OCI-LY1 (cell line): ENCODE data around the gene TEP1.
A peak's percentile ranks its signal among the peaks of the same experiment; 100 is the strongest.

ENCODE experiments used
- H2AFZ ChIP-seq: fragments of 200-600 bp; sonication (generic), shearing (Covaris generic); 2 replicates; pipeline ENCODE4 v1.6.0; 2014; ENCODE audit warnings: antibody characterized with exemption, mild to moderate bottlenecking, low read length
- H3F3A ChIP-seq: fragments of 200-600 bp; sonication (generic), shearing (Covaris generic); 2 replicates; pipeline ENCODE4 v1.6.0; 2014; ENCODE audit warnings: mild to moderate bottlenecking, antibody characterized with exemption, low read length, moderate library complexity; ENCODE audit not compliant: insufficient read depth
- H3K27ac ChIP-seq: fragments of 200-600 bp; sonication (generic); 2 replicates; pipeline ENCODE4 v1.5.1; 2014; ENCODE audit warnings: low read length, mixed run types, mild to moderate bottlenecking, low read depth; ENCODE audit not compliant: poor library complexity, severe bottlenecking
- H3K27me3 ChIP-seq: fragments of 200-600 bp; sonication (generic); 2 replicates; pipeline ENCODE4 v1.6.0; 2014; ENCODE audit warnings: antibody characterized with exemption, mild to moderate bottlenecking, low read length, moderate library complexity; ENCODE audit not compliant: insufficient read depth
- H3K36me3 ChIP-seq: fragments of 200-600 bp; sonication (generic); 2 replicates; pipeline ENCODE4 v1.6.1; 2014; ENCODE audit warnings: mild to moderate bottlenecking, antibody characterized with exemption, low read length, moderate library complexity, mixed read lengths; ENCODE audit not compliant: insufficient read depth
- H3K4me1 ChIP-seq: fragments of 200-600 bp; sonication (generic); 2 replicates; pipeline ENCODE4 v1.5.1; 2014; ENCODE audit warnings: mild to moderate bottlenecking, low read length, moderate library complexity; ENCODE audit not compliant: insufficient read depth, severe bottlenecking
- H3K4me2 ChIP-seq: fragments of 200-600 bp; sonication (generic), shearing (Covaris generic); 2 replicates; pipeline ENCODE4 v1.6.1; 2014; ENCODE audit warnings: low read length
- H3K4me3 ChIP-seq: fragments of 200-600 bp; sonication (generic); 2 replicates; pipeline ENCODE4 v1.5.1; 2014; ENCODE audit warnings: low read length, low read depth, mild to moderate bottlenecking, mixed read lengths; ENCODE audit not compliant: poor library complexity, severe bottlenecking
- H3K79me2 ChIP-seq: fragments of 200-600 bp; shearing (Covaris generic); 2 replicates; pipeline ENCODE4 v1.6.1; 2016; ENCODE audit warnings: mixed run types, low read length, mixed read lengths; ENCODE audit not compliant: insufficient read depth
- H3K9ac ChIP-seq: fragments of 200-600 bp; sonication (generic), shearing (Covaris generic); 2 replicates; pipeline ENCODE4 v1.6.1; 2014; ENCODE audit warnings: mild to moderate bottlenecking, low read length, mixed read lengths
- H3K9me2 ChIP-seq: fragments of 200-600 bp; sonication (generic), shearing (Covaris generic); 2 replicates; pipeline ENCODE4 v1.6.1; 2014; ENCODE audit warnings: low read depth, mild to moderate bottlenecking, low read length, mixed read lengths
- H3K9me3 ChIP-seq: fragments of 200-600 bp; shearing (Covaris generic); 2 replicates; pipeline ENCODE4 v1.6.1; 2014; ENCODE audit warnings: low read length, mixed read lengths
- H4K20me1 ChIP-seq: fragments of 200-600 bp; sonication (generic), shearing (Covaris generic); 2 replicates; pipeline ENCODE4 v1.6.0; 2016; ENCODE audit warnings: mild to moderate bottlenecking, low read length; ENCODE audit not compliant: insufficient read depth
- CTCF ChIP-seq: fragments of 200-600 bp; sonication (generic), shearing (Covaris generic); IDR thresholded peaks from 2 replicates; pipeline ENCODE4 v1.5.1; 2017; ENCODE audit warnings: mild to moderate bottlenecking, antibody characterized with exemption, low read length, moderate library complexity, mixed read lengths
- EZH2 ChIP-seq: fragments of 200-600 bp; sonication (generic), shearing (Covaris generic); IDR thresholded peaks from 2 replicates; pipeline ENCODE4 v1.8.0; 2017; ENCODE audit warnings: borderline replicate concordance, mixed run types, mild to moderate bottlenecking, antibody characterized with exemption, low read length, moderate library complexity, mixed read lengths

The TEP1 gene

GRCh38 chr14:20458031-20458789 lies 44.9 kb upstream of the TEP1 start:
- peaks cover 41% of the 10 kb centered on the region for H3K4me1 ChIP-seq

DNA sequence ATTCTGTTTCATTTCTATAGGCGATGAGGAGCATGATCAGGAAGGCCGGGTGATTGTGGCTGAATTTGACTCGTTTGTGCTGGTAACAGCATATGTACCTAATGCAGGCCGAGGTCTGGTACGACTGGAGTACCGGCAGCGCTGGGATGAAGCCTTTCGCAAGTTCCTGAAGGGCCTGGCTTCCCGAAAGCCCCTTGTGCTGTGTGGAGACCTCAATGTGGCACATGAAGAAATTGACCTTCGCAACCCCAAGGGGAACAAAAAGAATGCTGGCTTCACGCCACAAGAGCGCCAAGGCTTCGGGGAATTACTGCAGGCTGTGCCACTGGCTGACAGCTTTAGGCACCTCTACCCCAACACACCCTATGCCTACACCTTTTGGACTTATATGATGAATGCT lies 43.7 kb upstream of the TEP1 start:
- Histone ChIP-seq H3K4me2 (no peak overlapping the region), H3K36me3 (peaks cover 50% of the 10 kb centered on the region), H3F3A (no peaks in the 10 kb centered on the region), H3K4me1 (peaks cover 39% of the 10 kb centered on the region), H3K79me2 (peaks cover 22% of the 10 kb centered on the region), H4K20me1 (no peaks in the 10 kb centered on the region), H2AFZ (no peak overlapping the region), H3K27ac (no peak overlapping the region), H3K9me3 (no peaks in the 10 kb centered on the region), H3K27me3 (no peaks in the 10 kb centered on the region), H3K9ac (no peak overlapping the region; the same call in 1 of the 2 replicates), H3K4me3 (no peak overlapping the region), H3K9me2 (no peaks in the 10 kb centered on the region)
- no peak for TF ChIP-seq CTCF
- TF ChIP-seq EZH2: no peak

More at GRCh38 chr14:20458031-20458789, 44.9 kb upstream of the TEP1 start:
- H4K20me1 ChIP-seq: no peaks in the 10 kb centered on the region
- no peaks in the 10 kb centered on the region for H3K9me3 ChIP-seq
- no peak overlapping the region for H3K4me3 ChIP-seq
- H3K9ac ChIP-seq: no peak overlapping the region
- H2AFZ ChIP-seq: no peak overlapping the region
- peaks cover 44% of the 10 kb centered on the region for H3K36me3 ChIP-seq
- H3K9me2 ChIP-seq: no peaks in the 10 kb centered on the region
- H3K4me2 ChIP-seq: no peak overlapping the region
- TF ChIP-seq CTCF (no peak), EZH2 (no peak)
- H3F3A ChIP-seq: no peaks in the 10 kb centered on the region
- no peak overlapping the region for H3K27ac ChIP-seq
- no peaks in the 10 kb centered on the region for H3K27me3 ChIP-seq
- H3K79me2 ChIP-seq: peaks cover 22% of the 10 kb centered on the region

- Histone ChIP-seq H3K9ac (peak overlapping the region; percentile 95), H3K27me3 (no peaks in the 10 kb centered on the region), H3K9me2 (no peaks in the 10 kb centered on the region), H3K36me3 (peaks cover 60% of the 10 kb centered on the region), H3K27ac (peak overlapping the region; percentile 82), H3K4me2 (peak overlapping the region; percentile 85), H3K9me3 (no peaks in the 10 kb centered on the region), H3K4me3 (peak overlapping the region; percentile 72), H4K20me1 (no peaks in the 10 kb centered on the region), H3F3A (no peaks in the 10 kb centered on the region), H3K4me1 (peaks cover 35% of the 10 kb centered on the region), H3K79me2 (peaks cover 22% of the 10 kb centered on the region), H2AFZ (no peak overlapping the region)
- no peak for TF ChIP-seq CTCF
- TF ChIP-seq EZH2: no peak
These were observed 42.3 kb upstream of the TEP1 start for GRCh38 chr14:20455355-20456300.
